GM19397 (cell line): ENCODE measurements around the gene RPLP2.

Experiments
- ATAC-seq: cut with Tn5 transposase; IDR thresholded peaks from one replicate; pipeline ENCODE4 v1.9.1; 2021; ENCODE audit warnings: mild to moderate bottlenecking, moderate library complexity; ENCODE audit not compliant: unreplicated experiment

The RPLP2 gene

DNA sequence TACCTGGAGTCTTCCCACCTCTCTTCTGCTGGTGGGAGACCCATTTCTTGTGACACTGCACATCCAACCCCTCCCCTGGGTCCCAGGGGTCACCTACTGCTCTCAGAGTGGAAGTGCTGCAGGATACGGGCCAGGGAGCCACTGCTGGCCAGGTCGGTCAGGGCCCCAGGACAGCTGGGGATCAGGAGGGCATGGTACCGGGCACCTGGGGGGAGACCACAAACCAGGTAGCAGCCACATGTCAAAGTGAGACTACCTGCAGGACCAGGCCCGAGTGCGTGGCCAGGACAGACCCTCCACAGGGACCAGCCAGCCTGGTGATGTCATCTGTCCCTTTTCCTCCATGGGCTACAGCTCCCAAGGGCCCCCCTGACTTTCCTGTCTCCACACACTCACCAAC lies 36.3 kb upstream of the RPLP2 start:
- ATAC-seq: no peak

DNA sequence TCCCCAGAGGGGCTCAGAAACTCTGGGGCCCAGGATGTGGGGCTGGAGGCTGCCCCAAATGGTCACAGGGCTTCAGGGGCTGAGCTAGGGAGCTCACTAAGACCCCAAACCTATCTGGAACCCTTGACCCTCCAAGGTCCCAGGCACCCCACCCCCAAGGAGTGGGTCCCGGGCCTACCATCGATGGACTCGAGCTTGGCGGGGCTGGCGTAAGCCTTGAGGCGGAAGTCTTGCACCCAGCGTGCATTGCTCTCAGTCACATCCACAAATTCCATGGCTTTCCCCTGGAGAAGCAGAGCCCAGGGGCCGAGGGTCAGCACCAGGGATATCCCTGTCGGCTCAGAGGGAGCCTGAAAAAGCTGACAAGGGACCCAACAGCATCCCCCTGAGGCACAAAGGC lies 35.9 kb upstream of the RPLP2 start:
- no peak for ATAC-seq

DNA sequence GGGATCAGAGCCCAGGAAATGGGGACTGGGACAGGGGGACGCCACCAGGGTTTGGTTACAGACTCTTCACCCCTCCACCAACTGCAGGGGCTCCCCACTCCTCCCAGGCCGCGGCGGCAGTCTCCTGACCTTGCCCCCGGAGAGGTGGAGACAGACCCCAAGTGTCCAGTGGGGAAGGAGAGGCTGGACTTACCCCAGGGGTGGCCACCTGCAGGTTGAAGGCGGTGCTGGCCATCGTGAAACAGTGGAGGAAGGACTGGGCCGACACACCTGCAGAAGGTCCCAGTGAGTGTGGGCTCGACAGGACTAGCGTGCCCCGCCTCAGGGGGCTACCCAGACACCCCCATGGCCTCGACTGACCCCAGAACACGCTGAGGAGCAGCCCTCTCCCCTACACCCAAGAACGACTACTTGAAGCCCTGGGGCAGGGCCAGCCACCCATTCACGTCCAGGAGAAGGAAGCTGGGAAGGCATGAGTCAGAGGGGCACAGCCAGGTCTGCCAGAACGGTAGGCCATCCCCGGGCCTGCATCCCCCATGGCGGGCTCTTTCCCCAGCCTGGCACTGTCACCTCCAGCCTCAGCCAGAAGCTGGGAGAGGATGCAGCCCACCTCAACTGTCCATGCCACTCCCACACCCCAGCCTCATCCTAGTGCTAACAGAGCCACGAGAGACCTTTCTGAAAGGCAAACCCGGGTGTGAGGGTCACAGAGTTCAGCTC lies 34.7 kb upstream of the RPLP2 start:
- no peak for ATAC-seq

GRCh38 chr11:776263-776560 lies 33.6 kb upstream of the RPLP2 start:
- ATAC-seq: no peak

GRCh38 chr11:776561-777287 lies 33.0 kb upstream of the RPLP2 start:
- ATAC-seq: peak; percentile 44

DNA sequence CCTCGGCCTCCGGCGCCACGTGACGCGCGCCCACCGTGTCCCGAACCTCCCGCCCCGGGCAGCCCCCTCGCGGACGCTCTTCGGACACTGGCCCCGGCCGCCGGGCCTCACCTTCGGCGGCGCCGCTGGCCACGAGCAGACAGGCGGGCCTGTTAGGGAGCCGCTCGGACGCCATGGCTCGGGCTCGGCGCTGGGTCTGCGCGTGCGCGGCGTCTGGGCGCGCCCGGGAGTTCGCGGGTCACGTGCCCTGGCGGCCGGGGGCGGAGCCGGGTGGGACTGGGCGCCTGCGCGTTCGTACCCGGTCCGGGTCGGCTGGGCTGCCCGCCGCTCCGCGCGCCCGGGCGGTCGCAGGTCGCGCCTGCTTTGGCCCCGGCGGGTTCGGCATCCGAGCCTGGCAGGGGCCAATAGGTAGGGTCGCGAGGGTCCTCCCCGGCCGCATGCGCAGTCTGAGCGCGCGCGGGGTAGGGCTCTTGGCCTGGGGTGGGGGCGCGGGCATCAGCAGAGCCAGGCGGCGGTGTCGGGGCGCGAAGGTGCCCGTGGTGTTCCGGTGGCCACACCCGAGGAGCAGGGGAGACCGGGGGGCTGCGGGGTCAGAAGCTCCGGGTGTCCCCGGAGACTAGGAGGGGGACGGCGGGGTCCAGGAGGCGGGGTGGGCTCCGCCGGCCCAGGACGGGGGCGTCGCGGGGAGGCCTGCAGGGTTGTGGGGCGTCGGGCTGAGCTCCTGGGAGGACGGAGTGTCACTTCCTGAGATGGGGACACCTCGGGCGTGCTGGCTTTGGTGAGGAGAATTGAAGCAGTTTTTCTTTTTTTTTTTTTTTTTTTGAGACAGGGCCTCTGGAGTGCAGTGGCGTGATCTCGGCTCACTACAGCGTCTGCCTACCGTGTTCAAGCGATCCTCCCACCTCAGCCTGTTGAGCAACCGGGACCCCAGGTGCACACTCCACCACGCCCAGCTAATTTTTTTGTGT lies 32.2 kb upstream of the RPLP2 start, which contains the start of gene GATD1:
GATD1 (minus strand) TSS at position 200 of the 968 bp plus-strand sequence; CDS start at position 175, 25 bp downstream.
- peak; percentile 76 for ATAC-seq

GRCh38 chr11:778976-779954 lies 30.5 kb upstream of the RPLP2 start:
- no peak for ATAC-seq

GRCh38 chr11:779955-780532 lies 29.7 kb upstream of the RPLP2 start:
- no peak for ATAC-seq

DNA sequence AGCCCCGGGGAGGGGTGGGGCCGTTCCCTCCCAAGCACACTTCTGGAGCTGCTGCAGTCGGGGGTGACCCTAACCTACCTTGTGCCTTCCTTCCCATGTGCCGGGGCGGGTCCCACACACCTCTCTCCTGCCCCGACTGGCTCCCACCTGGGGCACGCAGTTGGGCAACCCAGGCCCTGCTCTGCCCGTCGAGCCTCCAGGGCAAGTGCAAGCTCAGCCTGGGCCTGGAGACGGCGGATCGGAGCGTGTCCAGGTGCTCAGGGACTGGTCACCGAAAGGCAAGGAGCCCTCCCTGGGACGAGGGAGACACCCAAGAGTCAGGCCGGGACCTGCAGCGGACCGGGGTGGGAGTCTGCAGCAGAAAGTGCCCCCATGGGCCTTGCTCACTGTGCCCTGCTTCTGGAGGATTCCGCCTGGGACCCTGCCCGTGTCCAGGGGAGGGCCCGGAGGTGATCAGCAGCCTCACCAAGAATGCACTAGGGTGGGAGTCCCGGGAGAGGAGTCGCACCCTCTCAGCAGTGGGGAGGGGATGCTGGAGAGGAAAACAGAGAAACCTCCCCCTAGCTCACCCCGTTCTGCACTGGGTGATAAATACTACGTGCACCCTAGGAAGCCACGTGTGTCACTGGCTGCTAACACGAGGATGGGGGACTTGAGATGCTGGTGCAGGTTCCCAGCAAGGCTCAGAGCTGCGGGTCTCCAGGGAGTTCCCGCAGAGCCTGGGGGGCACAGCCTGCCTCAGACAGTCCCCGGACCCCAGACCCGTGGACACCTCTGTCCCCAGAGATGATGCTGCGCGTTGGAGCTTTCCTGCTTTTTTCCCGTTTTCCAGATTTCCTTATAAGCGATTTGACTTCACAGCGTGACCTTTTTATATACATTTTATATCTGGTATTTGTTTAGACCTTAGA lies 27.2 kb upstream of the RPLP2 start:
- no peak for ATAC-seq

GRCh38 chr11:783581-784015 lies 26.2 kb upstream of the RPLP2 start:
- ATAC-seq: no peak

GRCh38 chr11:786235-787083 lies 23.3 kb upstream of the RPLP2 start:
- ATAC-seq: no peak

DNA sequence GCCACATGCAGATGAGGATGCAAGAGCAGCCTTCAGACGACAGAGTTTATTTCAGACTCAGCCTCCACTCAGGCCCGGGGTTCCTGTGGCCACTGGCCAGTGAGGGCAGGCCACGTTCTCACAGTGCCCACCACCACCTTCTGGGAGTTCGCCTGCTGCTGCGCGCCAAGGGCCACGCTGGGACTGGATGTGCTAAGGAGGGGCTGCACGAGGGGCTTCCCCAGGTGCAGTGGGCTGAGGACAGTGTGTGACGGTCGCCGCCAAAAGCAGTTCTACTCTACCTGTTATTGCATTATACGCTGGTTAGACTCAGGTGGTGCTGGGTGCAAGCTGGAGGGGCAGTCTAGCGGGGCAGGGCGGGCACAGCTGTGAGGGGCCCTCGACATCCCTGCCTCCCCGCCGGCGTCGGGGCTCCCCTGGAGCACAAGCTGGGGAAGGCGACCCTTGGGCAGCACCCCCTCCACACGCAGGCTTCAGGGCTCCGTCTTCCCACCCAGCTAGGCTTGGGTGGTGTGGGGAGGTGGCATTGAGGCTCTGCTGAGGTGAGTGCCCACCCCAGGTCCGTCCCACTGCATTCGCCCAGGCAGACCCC lies 22.6 kb upstream of the RPLP2 start:
- ATAC-seq: no peak

- no peak for ATAC-seq
These were observed 21.6 kb upstream of the RPLP2 start for GRCh38 chr11:788009-788640.

DNA sequence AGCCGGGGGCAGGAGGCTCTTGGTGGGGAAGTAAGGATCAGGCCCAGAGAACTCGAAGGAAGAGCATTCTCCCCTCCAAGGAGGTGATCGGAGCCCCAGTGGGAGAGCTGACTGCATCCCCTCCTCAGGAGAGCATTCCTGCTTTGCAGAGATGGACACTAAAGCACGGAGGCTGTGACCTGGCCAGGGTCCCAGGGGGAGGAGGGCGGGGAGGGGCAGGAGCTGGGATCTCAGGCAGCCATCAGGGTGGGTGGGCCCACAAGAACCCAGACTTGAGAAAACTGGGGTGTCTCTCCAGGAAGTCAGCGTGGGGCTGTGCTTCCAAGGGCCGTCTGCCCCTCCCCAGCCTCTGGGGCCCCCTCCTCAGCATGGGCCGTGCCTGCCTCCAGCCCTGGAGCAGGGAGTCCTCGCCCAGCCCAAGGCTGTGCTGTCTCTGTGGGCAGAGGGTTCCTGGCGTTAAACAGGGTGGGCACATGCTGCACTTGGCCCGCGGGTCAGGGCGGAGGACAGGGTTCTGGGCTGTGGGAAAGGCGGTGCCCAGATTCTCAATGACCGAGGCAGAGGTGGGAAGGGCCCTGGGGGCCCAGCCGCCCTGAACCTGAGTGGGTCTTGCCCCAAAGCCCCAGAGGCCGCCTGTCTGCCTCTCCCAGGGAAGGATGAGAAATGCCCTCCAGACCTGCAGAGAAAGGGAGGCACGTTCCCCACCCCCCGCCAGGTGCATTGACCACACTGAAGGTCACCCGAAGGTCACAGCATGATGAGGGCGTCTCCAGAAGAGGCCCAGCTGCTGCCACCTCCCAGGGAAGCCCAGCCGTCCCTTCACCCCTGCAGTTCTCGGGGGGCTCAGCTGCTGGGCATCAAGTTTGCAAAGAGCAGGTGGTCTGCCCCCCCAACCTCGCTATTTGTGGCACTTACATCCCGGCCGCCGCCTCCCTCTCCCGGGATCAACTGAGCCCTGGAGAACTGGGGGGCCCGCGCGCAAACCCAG lies 20.5 kb upstream of the RPLP2 start:
- no peak for ATAC-seq

DNA sequence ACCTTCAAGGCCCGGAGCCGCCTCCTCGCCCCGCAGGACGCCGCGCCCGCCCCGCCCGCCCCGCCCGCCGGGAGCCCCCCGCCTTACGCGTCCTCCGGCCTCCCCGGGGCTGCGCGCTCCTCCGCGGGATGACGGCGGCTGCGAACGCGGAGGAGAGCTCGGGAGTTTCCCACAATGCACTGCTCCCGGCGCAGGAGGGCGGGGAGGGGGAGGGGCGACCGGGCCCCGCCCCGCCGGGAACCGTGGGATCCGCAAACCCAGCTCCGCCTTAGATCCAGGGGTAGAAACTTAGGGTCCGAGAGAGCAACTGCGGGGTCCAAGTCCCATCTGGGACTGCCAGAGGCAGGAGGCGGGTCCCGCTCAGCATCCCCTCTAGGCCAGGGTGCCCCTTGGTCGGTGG lies 19.8 kb upstream of the RPLP2 start, which contains the start of gene CEND1:
CEND1 (minus strand) TSS at position 148 of the 400 bp plus-strand sequence. CDS start 1,514 bp downstream, outside the sequence.
- ATAC-seq: no peak
